ENCODE results near the gene FKBP10. TPM values are rescaled to one million over a fixed set of nuclear protein-coding genes. Genes with fewer than 3 reads are reported as not detected.

The FKBP10 gene
- total RNA-seq, 2 donors from 2014 or later = 179 to 291 TPM

GRCh38 chr17:41869426-41869825 is 56.6 kb downstream of the FKBP10 start:
- H3K4me1 Mint-ChIP-seq = peaks cover 7% of the 10 kb centered on the region
- peaks cover 74% of the 10 kb centered on the region for H3K36me3 Mint-ChIP-seq (ENCODE audit: low read depth)

GRCh38 chr17:41870097-41870496 is 57.3 kb downstream of the FKBP10 start:
- H3K4me1 Mint-ChIP-seq = peaks cover 7% of the 10 kb centered on the region
- H3K36me3 Mint-ChIP-seq (ENCODE audit: low read depth) = peaks cover 80% of the 10 kb centered on the region
- Histone ChIP-seq H3K4me3 (ENCODE audit: low read length) (no peak overlapping the region), H3K9me3 (ENCODE audit: control insufficient read depth, low read length) (peaks cover 4% of the 10 kb centered on the region), H3K27me3 (ENCODE audit: control insufficient read depth, insufficient read depth, low read length, poor library complexity, severe bottlenecking) (no peaks in the 10 kb centered on the region), H3K4me1 (ENCODE audit: control insufficient read depth, insufficient read depth, low read length) (peaks cover 5% of the 10 kb centered on the region), H3K27ac (ENCODE audit: low read depth, low read length) (no peak overlapping the region), H3K9ac (ENCODE audit: extremely low read depth, low read length, poor library complexity, severe bottlenecking) (no peak overlapping the region), H3K36me3 (ENCODE audit: control insufficient read depth, insufficient read depth, low read length) (peaks cover 77% of the 10 kb centered on the region)
- TF ChIP-seq CTCF (conservative IDR thresholded peaks at IDR 0.05) = no peak
- 93 to 94% methylated on average over 2 of the region's 2 CpGs for WGBS, 2 experiments (ENCODE audit: insufficient coverage in 1 of 2, insufficient read length in 1 of 2)
- no peak overlapping the region for H3K4me3 Mint-ChIP-seq
- H3K9me3 Mint-ChIP-seq = peaks cover 5% of the 10 kb centered on the region
- DNase-seq = peak; percentile 47
- peak overlapping the region; percentile 24 for H3K27ac Mint-ChIP-seq
- H3K27me3 Mint-ChIP-seq (ENCODE audit: insufficient read depth) = no peaks in the 10 kb centered on the region

More at GRCh38 chr17:41869426-41869825, 56.6 kb downstream of the FKBP10 start:
- H3K4me1 ChIP-seq (ENCODE audit: control insufficient read depth, insufficient read depth, low read length) = peaks cover 5% of the 10 kb centered on the region
- Mint-ChIP-seq H3K4me3 (no peak overlapping the region), H3K27me3 (ENCODE audit: insufficient read depth) (no peaks in the 10 kb centered on the region), H3K9me3 (no peaks in the 10 kb centered on the region), H3K27ac (peak overlapping the region; percentile 68)
- H3K36me3 ChIP-seq (ENCODE audit: control insufficient read depth, insufficient read depth, low read length) = peaks cover 71% of the 10 kb centered on the region
- WGBS, 2 experiments (ENCODE audit: insufficient coverage in 1 of 2, insufficient read length in 1 of 2) = 95 to 97% methylated on average over 9 of the region's 9 CpGs
- no peak overlapping the region for H3K4me3 ChIP-seq (ENCODE audit: low read length)
- no peak overlapping the region for H3K27ac ChIP-seq (ENCODE audit: low read depth, low read length)
- DNase-seq = no peak
- no peaks in the 10 kb centered on the region for H3K27me3 ChIP-seq (ENCODE audit: control insufficient read depth, insufficient read depth, low read length, poor library complexity, severe bottlenecking)
- no peak for TF ChIP-seq CTCF (conservative IDR thresholded peaks at IDR 0.05)
- no peak overlapping the region for H3K9ac ChIP-seq (ENCODE audit: extremely low read depth, low read length, poor library complexity, severe bottlenecking)
- H3K9me3 ChIP-seq (ENCODE audit: control insufficient read depth, low read length) = no peaks in the 10 kb centered on the region

GRCh38 chr17:41870627-41871026 is 57.8 kb downstream of the FKBP10 start:
- no peak overlapping the region for H3K4me3 ChIP-seq (ENCODE audit: low read length)
- H3K4me3 Mint-ChIP-seq = no peak overlapping the region
- no peak overlapping the region for H3K27ac Mint-ChIP-seq
- peaks cover 78% of the 10 kb centered on the region for H3K36me3 ChIP-seq (ENCODE audit: control insufficient read depth, insufficient read depth, low read length)
- peaks cover 5% of the 10 kb centered on the region for H3K4me1 Mint-ChIP-seq
- H3K4me1 ChIP-seq (ENCODE audit: control insufficient read depth, insufficient read depth, low read length) = peaks cover 5% of the 10 kb centered on the region
- peaks cover 84% of the 10 kb centered on the region for H3K36me3 Mint-ChIP-seq (ENCODE audit: low read depth)
- WGBS, 2 experiments (ENCODE audit: insufficient coverage in 1 of 2, insufficient read length in 1 of 2) = 96 to 97% methylated on average over 7 of the region's 7 CpGs
- peak; percentile 45 for DNase-seq
- no peak overlapping the region for H3K27ac ChIP-seq (ENCODE audit: low read depth, low read length)
- H3K27me3 ChIP-seq (ENCODE audit: control insufficient read depth, insufficient read depth, low read length, poor library complexity, severe bottlenecking) = no peaks in the 10 kb centered on the region
- peaks cover 8% of the 10 kb centered on the region for H3K9me3 Mint-ChIP-seq
- H3K9me3 ChIP-seq (ENCODE audit: control insufficient read depth, low read length) = peaks cover 5% of the 10 kb centered on the region
- no peak for TF ChIP-seq CTCF (conservative IDR thresholded peaks at IDR 0.05)
- H3K27me3 Mint-ChIP-seq (ENCODE audit: insufficient read depth) = no peaks in the 10 kb centered on the region
- H3K9ac ChIP-seq (ENCODE audit: extremely low read depth, low read length, poor library complexity, severe bottlenecking) = no peak overlapping the region

Data from endodermal cell (in vitro differentiated cells).